Measurements from ENCODE around the gene KCNAB2. TPM values are rescaled to one million over a fixed set of nuclear protein-coding genes. Genes with fewer than 3 reads are reported as not detected.
"Not testable (repeated sequence)": the region's sequence is repeated elsewhere in the genome, so short reads cannot be mapped to it uniquely, and the experiment has no call there.

Gene KCNAB2
- total RNA-seq, 1 experiment from 2014 or later: 10.3 TPM

DNA sequence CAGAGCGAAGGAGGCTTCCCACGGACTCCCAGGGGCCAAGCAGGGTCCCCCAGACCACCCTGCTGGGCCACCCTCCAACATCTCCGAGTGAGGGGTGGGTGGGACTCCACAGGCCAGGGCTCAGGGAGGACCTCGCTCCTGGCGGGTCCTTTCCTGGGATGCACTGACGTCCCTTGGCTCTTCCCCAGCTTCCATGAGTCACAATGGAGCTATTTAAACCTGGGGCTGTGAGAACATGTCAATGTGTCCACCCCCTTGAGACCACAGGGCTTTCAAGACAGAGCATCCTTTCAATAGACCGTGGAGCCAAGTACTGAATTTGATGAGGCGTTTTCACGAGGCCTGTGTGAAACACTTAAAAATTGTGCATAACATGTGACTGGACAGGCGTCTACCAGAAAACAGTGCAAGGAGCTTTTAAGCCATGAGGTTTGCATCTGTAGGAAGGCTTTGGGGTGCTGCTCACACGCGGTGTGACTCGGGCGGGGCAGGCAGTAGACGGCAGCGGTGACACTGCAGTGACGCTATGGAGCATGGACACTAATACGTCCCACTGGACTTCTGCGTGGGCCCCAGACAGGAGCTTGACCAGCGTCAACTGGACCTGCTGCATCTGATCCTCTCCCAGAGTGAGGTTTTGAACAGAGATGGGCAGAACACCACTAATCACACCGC lies 29.4 kb upstream of the KCNAB2 start:
- Mint-ChIP-seq H3K9me3 (no peaks in the 10 kb centered on the region), H3K4me1 (no peaks in the 10 kb centered on the region), H3K27me3 (ENCODE audit: low read depth) (no peaks in the 10 kb centered on the region), H3K27ac (no peak overlapping the region), H3K4me3 (no peak overlapping the region), H3K36me3 (no peaks in the 10 kb centered on the region)
- DNase-seq (ENCODE audit: low spot score) (no peak), ATAC-seq (no peak)
- CTCF ChIA-PET: interaction anchor here (0.8 to 1.4 kb wide), 3 partner anchors 13 to 28 kb away, joined by 3 to 6 read pairs (median 3); no protein-coding TSS in a partner anchor
- TF ChIP-seq ZNF121 (CRISPR knock-in tag; IDR thresholded peaks at IDR 0.05) (no peak), ZNF396 (CRISPR knock-in tag; IDR thresholded peaks at IDR 0.05; ENCODE audit: borderline replicate concordance) (no peak), NR1H2 (CRISPR knock-in tag; IDR thresholded peaks at IDR 0.05) (no peak), ZNF263 (CRISPR knock-in tag; IDR thresholded peaks at IDR 0.05; ENCODE audit: low read depth) (no peak), SMAD3 (CRISPR knock-in tag; IDR thresholded peaks at IDR 0.05; ENCODE audit: borderline replicate concordance) (no peak), GTF2I (CRISPR knock-in tag; conservative IDR thresholded peaks at IDR 0.05) (no peak)
- TF ChIP-seq, protein P1, sequence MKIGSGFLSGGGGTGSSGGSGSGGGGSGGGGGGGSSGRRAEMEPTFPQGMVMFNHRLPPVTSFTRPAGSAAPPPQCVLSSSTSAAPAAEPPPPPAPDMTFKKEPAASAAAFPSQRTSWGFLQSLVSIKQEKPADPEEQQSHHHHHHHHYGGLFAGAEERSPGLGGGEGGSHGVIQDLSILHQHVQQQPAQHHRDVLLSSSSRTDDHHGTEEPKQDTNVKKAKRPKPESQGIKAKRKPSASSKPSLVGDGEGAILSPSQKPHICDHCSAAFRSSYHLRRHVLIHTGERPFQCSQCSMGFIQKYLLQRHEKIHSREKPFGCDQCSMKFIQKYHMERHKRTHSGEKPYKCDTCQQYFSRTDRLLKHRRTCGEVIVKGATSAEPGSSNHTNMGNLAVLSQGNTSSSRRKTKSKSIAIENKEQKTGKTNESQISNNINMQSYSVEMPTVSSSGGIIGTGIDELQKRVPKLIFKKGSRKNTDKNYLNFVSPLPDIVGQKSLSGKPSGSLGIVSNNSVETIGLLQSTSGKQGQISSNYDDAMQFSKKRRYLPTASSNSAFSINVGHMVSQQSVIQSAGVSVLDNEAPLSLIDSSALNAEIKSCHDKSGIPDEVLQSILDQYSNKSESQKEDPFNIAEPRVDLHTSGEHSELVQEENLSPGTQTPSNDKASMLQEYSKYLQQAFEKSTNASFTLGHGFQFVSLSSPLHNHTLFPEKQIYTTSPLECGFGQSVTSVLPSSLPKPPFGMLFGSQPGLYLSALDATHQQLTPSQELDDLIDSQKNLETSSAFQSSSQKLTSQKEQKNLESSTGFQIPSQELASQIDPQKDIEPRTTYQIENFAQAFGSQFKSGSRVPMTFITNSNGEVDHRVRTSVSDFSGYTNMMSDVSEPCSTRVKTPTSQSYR (CRISPR knock-in tag; IDR thresholded peaks at IDR 0.05): no peak
- POLR2A ChIA-PET: no interaction called here

DNA sequence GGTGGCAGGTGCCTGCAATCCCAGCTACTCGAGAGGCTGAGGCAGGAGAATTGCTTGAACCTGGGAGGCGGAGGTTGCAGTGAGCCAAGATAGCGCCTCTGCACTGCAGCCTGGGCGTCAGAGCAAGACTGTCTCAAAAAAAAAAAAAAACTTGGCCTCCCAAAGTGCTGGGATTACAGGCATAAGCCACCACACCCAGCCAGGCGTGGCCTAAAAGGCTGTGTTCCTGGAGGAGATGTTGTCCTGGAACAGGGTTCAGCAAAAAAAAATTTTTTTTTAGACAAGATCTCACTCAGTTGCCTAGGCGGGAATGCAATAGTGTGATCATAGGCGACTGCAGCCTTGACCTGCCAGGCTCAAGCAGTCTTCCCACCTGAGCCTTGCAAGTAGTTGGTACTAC lies 28.0 kb upstream of the KCNAB2 start:
- POLR2A ChIA-PET: not testable (repeated sequence)

DNA sequence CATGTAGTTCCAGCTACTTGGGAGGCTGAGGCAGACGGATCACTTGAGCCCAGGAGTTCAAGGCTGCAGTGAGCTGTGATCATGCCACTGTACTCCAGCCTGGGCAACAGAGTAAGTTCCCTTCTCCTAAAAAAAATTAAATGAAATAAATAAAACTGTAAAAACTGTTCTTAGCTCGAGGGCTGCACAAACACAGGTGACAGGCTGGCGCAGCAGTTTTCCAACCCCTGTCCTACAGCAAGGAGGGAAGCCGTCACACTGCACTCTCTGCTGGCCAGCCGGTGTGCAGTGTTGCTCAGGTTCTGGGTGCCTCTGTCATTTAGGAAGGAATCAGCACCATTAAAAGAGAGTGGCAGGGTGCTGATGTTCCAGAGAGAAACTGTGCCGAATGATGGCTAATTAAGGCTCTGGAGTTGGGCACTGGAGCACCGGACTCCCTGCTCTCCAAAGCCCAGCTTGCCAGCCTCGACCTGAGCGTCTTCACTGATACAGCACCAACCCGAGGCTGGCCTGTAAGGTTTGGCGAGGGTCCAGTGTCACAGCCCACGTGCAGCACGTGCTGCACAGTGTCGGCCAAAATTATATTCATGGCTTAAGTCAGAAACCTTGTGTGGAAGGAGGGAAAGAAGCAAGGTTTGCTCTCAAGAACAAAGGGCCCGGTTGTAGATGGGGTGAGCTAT lies 26.4 kb upstream of the KCNAB2 start:
- Mint-ChIP-seq H3K27me3 (ENCODE audit: low read depth) (no peaks in the 10 kb centered on the region), H3K9me3 (no peaks in the 10 kb centered on the region), H3K27ac (no peak overlapping the region), H3K4me1 (no peaks in the 10 kb centered on the region), H3K4me3 (no peak overlapping the region), H3K36me3 (no peaks in the 10 kb centered on the region)
- ChIA-PET POLR2A (no interaction called here), CTCF (no interaction called here)
- DNase-seq (ENCODE audit: low spot score): no peak
- ATAC-seq: no peak
- TF ChIP-seq, protein P2, sequence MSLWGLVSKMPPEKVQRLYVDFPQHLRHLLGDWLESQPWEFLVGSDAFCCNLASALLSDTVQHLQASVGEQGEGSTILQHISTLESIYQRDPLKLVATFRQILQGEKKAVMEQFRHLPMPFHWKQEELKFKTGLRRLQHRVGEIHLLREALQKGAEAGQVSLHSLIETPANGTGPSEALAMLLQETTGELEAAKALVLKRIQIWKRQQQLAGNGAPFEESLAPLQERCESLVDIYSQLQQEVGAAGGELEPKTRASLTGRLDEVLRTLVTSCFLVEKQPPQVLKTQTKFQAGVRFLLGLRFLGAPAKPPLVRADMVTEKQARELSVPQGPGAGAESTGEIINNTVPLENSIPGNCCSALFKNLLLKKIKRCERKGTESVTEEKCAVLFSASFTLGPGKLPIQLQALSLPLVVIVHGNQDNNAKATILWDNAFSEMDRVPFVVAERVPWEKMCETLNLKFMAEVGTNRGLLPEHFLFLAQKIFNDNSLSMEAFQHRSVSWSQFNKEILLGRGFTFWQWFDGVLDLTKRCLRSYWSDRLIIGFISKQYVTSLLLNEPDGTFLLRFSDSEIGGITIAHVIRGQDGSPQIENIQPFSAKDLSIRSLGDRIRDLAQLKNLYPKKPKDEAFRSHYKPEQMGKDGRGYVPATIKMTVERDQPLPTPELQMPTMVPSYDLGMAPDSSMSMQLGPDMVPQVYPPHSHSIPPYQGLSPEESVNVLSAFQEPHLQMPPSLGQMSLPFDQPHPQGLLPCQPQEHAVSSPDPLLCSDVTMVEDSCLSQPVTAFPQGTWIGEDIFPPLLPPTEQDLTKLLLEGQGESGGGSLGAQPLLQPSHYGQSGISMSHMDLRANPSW (CRISPR knock-in tag; conservative IDR thresholded peaks at IDR 0.05; ENCODE audit: low read depth): no peak
- TF ChIP-seq SOX15 (CRISPR knock-in tag; IDR thresholded peaks at IDR 0.05): no peak
- TF ChIP-seq, protein P3, sequence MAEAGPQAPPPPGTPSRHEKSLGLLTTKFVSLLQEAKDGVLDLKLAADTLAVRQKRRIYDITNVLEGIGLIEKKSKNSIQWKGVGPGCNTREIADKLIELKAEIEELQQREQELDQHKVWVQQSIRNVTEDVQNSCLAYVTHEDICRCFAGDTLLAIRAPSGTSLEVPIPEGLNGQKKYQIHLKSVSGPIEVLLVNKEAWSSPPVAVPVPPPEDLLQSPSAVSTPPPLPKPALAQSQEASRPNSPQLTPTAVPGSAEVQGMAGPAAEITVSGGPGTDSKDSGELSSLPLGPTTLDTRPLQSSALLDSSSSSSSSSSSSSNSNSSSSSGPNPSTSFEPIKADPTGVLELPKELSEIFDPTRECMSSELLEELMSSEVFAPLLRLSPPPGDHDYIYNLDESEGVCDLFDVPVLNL (CRISPR knock-in tag; IDR thresholded peaks at IDR 0.05; ENCODE audit: borderline replicate concordance, low read depth): no peak
- TF ChIP-seq JUN (CRISPR knock-in tag; IDR thresholded peaks at IDR 0.05): no peak
- no peak for TF ChIP-seq NR3C1 (CRISPR knock-in tag; conservative IDR thresholded peaks at IDR 0.05; ENCODE audit: low read depth)
- TF ChIP-seq, protein P4, sequence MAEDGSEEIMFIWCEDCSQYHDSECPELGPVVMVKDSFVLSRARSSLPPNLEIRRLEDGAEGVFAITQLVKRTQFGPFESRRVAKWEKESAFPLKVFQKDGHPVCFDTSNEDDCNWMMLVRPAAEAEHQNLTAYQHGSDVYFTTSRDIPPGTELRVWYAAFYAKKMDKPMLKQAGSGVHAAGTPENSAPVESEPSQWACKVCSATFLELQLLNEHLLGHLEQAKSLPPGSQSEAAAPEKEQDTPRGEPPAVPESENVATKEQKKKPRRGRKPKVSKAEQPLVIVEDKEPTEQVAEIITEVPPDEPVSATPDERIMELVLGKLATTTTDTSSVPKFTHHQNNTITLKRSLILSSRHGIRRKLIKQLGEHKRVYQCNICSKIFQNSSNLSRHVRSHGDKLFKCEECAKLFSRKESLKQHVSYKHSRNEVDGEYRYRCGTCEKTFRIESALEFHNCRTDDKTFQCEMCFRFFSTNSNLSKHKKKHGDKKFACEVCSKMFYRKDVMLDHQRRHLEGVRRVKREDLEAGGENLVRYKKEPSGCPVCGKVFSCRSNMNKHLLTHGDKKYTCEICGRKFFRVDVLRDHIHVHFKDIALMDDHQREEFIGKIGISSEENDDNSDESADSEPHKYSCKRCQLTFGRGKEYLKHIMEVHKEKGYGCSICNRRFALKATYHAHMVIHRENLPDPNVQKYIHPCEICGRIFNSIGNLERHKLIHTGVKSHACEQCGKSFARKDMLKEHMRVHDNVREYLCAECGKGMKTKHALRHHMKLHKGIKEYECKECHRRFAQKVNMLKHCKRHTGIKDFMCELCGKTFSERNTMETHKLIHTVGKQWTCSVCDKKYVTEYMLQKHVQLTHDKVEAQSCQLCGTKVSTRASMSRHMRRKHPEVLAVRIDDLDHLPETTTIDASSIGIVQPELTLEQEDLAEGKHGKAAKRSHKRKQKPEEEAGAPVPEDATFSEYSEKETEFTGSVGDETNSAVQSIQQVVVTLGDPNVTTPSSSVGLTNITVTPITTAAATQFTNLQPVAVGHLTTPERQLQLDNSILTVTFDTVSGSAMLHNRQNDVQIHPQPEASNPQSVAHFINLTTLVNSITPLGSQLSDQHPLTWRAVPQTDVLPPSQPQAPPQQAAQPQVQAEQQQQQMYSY (CRISPR knock-in tag; IDR thresholded peaks at IDR 0.05): no peak
- TF ChIP-seq, protein P5, sequence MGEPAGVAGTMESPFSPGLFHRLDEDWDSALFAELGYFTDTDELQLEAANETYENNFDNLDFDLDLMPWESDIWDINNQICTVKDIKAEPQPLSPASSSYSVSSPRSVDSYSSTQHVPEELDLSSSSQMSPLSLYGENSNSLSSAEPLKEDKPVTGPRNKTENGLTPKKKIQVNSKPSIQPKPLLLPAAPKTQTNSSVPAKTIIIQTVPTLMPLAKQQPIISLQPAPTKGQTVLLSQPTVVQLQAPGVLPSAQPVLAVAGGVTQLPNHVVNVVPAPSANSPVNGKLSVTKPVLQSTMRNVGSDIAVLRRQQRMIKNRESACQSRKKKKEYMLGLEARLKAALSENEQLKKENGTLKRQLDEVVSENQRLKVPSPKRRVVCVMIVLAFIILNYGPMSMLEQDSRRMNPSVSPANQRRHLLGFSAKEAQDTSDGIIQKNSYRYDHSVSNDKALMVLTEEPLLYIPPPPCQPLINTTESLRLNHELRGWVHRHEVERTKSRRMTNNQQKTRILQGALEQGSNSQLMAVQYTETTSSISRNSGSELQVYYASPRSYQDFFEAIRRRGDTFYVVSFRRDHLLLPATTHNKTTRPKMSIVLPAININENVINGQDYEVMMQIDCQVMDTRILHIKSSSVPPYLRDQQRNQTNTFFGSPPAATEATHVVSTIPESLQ (CRISPR knock-in tag; IDR thresholded peaks at IDR 0.05): no peak
- no peak for TF ChIP-seq ZNF416 (CRISPR knock-in tag; IDR thresholded peaks at IDR 0.05)

More for the DNA sequence above, 28.0 kb upstream of the KCNAB2 start:
- not testable (repeated sequence) for H3K36me3 Mint-ChIP-seq; H3K27ac Mint-ChIP-seq; ATAC-seq; H3K9me3 Mint-ChIP-seq; H3K4me1 Mint-ChIP-seq; H3K4me3 Mint-ChIP-seq; H3K27me3 Mint-ChIP-seq (ENCODE audit: low read depth); DNase-seq (ENCODE audit: low spot score)
- CTCF ChIA-PET: interaction anchor here (1.3 kb wide), 1 partner anchor 16 kb away, joined by 6 read pairs; no protein-coding TSS in a partner anchor

Data from WTC11 (cell line).